ENCODE results near the gene AUTS2.

GRCh38 chr7:69907720-69908119 lies 309.4 kb downstream of the AUTS2 start:
- no peak for TF ChIP-seq CTCF (IDR thresholded peaks at IDR 0.05)
- TF ChIP-seq POLR2A (IDR thresholded peaks at IDR 0.05), result no peak
